ENCODE data around the gene MED27.

DNA sequence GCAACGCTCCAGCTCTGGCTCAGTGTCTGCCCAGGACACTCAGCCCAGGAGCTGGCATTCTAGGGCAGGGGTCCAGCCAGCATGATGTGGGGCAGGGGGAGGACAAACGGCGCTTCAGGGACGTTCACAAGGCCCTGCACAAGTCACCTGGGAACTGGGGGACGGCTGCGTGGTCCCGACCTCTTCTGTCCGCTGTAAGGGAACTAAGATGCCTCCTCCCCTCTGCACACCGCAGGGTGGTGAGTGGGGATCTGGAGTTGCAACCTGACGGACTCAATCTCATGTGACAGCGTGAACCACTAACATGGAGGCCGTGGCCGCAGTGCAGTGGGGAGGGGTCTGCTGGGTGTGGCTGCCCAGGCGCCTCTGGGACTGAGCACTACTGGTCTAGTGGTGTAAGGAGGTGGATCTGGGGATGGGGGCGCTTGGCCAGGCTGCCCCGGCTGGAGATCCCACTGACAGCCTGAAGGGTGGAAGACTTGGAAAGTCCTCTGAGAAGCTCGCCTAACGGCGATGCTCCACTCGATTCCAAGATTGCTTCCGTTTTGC lies 251.8 kb downstream of the MED27 start:
- TF ChIP-seq EP300 (IDR thresholded peaks at IDR 0.05; ENCODE audit: borderline replicate concordance) (no peak), TCF12 (IDR thresholded peaks at IDR 0.05; ENCODE audit: low read depth) (no peak), CEBPB (IDR thresholded peaks at IDR 0.05) (no peak), TAF1 (IDR thresholded peaks at IDR 0.05; ENCODE audit: low read depth) (no peak), EGR1 (IDR thresholded peaks at IDR 0.05) (no peak), CREB1 (IDR thresholded peaks at IDR 0.05; ENCODE audit: low read depth) (no peak), TEAD4 (IDR thresholded peaks at IDR 0.05) (no peak), YY1 (IDR thresholded peaks at IDR 0.05; ENCODE audit: low read depth) (no peak)
- TF ChIP-seq, protein P1, sequence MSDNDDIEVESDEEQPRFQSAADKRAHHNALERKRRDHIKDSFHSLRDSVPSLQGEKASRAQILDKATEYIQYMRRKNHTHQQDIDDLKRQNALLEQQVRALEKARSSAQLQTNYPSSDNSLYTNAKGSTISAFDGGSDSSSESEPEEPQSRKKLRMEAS (IDR thresholded peaks at IDR 0.05), result no peak
- TF ChIP-seq, protein P2, sequence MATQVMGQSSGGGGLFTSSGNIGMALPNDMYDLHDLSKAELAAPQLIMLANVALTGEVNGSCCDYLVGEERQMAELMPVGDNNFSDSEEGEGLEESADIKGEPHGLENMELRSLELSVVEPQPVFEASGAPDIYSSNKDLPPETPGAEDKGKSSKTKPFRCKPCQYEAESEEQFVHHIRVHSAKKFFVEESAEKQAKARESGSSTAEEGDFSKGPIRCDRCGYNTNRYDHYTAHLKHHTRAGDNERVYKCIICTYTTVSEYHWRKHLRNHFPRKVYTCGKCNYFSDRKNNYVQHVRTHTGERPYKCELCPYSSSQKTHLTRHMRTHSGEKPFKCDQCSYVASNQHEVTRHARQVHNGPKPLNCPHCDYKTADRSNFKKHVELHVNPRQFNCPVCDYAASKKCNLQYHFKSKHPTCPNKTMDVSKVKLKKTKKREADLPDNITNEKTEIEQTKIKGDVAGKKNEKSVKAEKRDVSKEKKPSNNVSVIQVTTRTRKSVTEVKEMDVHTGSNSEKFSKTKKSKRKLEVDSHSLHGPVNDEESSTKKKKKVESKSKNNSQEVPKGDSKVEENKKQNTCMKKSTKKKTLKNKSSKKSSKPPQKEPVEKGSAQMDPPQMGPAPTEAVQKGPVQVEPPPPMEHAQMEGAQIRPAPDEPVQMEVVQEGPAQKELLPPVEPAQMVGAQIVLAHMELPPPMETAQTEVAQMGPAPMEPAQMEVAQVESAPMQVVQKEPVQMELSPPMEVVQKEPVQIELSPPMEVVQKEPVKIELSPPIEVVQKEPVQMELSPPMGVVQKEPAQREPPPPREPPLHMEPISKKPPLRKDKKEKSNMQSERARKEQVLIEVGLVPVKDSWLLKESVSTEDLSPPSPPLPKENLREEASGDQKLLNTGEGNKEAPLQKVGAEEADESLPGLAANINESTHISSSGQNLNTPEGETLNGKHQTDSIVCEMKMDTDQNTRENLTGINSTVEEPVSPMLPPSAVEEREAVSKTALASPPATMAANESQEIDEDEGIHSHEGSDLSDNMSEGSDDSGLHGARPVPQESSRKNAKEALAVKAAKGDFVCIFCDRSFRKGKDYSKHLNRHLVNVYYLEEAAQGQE (IDR thresholded peaks at IDR 0.05; ENCODE audit: low read depth), result no peak

All from Ishikawa (cell line).